Measurements from ENCODE around the gene CHI3L2.

- TF ChIP-seq CTCF (IDR thresholded peaks at IDR 0.05), result no peak
- TF ChIP-seq POLR2A (IDR thresholded peaks at IDR 0.05), result no peak
- no peak for TF ChIP-seq POLR2AphosphoS5 (IDR thresholded peaks at IDR 0.05)
Observed at GRCh38 chr1:111197598-111198284, 29.8 kb upstream of the CHI3L2 start.
